ENCODE results near the gene CLEC18B.
"Not testable (repeated sequence)": the region's sequence is repeated elsewhere in the genome, so short reads cannot be mapped to it uniquely, and the experiment has no call there.

Gene CLEC18B

DNA sequence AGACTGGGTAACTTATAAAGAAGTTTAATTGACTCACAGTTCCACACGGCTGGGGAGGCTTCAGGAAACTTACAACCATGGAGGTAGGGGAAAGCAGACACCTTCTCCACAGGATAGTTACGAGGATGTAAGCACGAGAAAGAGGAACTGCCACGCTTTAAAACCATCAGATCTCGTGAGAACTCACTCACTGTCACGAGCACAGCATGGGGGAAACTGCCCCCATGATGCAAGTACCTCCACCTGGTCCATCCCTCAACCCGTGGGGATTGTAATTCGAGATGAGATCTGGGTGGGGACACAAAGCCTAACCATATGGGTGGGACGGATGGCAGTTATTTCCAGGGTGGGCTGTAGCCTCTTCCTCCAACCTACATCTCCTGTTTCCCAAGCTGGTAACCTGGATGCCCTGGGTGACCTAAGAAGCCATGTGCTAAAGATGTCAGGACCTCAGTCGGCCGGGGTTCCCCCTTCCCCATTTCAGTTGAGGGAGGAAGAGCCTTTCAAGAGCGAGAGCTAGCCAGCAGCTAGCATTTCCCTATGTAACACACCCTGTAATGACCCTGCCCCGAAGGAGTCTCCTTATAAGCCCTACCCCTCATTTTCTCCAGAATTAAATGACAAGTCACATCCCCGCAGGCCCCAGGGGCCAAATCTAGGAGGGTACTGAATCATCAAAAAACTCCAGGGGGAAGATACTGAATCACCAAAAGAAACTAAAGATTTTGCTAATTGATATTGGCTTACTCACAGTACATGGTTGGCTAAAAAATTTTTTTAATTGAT, 16.9 kb downstream of the CLEC18B start:
- not testable (repeated sequence) for DNase-seq

DNA sequence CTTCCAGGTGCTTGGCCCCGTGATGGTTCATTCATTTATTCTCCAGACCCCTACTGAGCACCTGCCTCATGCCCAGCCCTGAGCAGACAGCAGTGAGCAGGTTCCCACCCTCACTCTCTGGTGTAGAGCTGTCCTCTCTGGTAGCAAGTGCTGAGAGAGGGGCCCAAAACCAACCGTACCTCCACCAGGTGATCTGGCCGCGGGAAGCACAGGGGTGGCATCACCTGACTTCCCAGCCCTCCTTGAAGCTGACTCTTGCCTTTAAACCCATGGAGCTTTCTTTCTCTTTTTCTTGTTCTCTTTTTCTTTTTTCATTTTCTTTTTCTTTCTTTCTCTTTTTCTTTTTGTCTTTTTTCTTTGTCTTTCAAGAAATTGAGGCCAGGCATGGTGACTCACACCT, 21.0 kb downstream of the CLEC18B start:
- DNase-seq = not testable (repeated sequence)

DNA sequence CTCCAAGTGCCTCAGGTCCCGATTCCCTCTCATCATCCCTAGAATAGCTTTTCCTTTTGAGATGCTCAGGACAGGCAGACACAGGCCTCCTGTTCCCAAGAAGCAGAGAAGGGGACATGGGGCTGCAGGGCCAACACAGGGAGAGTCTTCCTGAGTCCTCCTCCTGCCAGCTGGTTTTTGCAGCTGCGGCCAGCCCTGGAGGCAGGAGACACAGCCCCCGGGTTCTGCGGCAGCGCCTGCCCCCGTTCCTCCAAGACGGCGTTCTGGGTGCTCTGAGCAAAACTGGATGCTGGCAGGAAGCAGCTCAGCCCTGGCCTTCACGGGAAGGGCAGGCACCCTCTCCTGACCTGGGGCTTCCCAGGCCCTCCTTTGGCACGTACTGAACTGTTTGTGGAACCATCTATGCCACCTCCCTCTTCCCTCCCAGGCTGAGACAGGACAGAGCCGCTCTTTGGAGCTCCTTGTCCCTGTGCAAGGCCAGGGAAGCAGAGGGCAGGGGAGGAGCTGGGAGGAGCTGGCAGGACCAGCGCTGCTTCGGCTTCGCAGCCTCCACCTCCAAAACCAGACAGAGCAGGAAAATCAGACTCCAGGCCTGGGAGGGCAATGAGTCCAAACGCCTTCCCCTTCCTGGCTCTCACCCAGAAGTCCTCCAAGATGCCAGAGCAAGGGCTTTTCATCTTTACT, 22.9 kb downstream of the CLEC18B start:
- DNase-seq = not testable (repeated sequence)

DNA sequence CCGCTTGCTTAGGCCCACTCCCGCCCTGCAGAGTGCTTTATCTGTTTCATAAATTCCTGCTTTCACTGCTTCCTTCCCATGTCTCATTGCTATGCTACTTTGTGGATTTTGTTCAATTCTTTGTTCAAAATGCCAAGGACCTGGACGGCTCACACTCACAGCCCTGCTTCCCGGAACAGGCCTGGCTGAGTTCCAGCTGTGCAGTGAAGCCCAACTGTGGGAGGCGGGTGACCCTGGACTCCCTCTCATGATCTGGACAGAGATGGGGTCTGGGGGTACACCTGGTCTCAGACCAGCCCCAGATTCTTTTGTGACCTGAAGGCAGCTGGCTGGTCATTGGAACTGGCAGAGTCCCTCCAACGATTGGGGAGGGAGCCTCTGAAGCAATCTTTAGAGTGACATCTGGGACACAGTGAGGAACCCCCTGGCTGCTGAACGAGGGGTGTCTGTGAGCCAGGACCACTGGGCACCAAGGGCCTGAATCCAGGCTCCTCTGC, 24.7 kb downstream of the CLEC18B start:
- DNase-seq = not testable (repeated sequence)

DNA sequence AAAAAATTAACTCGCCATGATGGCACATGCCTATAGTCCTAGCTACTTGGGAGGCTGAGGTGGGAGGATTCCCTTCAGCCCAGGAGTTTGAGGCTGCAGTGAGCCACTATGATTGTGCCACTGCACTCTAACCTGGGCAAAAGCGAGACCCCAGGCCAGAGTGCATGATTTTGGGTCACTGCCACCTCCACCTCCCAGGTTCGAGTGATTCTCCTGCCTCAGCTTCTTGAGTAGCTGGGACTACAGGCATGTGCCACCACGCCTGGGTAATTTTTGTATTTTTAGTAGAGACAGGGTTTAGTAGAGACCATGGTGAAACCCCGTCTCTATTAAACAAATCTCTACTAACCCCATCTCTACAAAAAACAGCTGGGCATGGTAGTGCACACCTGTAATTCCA, 26.7 kb downstream of the CLEC18B start:
- not testable (repeated sequence) for DNase-seq

DNA sequence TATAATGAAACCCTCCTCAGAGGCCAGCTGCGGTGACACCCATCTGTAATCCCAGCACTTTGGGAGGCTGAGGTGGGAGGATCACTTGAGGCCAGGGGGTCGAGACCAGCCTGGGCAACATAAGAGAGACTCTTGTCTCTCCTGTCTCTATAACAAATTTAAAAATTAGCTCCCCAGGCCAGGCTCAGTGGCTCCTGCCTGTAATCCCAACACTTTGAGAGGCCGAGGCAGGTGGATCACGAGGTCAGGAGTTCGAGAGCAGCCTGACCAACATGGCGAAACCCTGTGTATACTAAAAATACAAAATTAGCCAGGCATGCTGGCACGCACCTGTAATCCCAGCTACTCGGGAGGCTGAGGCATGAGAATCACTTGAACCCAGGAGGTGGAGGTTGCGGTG, 27.1 kb downstream of the CLEC18B start:
- DNase-seq = not testable (repeated sequence)

DNA sequence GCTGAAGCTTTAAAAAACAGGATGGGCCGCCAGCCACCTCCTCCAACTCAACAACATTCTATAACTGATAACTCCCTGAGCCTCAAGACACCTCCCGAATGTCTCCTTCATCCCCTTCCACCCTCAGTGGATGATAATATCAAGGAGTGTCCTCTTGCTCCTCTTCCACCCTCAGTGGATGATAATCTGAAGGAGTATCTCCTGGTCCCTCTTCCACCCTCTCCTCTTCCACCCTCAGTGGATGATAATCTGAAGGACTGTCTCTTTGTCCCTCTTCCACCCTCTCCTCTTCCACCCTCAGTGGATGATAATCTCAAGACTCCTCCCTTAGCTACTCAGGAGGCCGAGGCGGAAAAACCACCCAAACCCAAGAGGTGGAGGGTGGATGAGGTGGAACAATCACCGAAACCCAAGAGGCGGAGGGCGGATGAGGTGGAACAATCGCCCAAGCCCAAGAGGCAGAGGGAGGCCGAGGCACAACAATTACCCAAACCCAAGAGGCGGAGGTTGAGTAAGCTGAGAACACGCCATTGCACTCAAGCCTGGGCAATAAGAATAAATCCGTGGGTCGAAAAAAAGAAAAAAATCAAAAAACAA, 29.7 kb downstream of the CLEC18B start:
- not testable (repeated sequence) for DNase-seq

DNA sequence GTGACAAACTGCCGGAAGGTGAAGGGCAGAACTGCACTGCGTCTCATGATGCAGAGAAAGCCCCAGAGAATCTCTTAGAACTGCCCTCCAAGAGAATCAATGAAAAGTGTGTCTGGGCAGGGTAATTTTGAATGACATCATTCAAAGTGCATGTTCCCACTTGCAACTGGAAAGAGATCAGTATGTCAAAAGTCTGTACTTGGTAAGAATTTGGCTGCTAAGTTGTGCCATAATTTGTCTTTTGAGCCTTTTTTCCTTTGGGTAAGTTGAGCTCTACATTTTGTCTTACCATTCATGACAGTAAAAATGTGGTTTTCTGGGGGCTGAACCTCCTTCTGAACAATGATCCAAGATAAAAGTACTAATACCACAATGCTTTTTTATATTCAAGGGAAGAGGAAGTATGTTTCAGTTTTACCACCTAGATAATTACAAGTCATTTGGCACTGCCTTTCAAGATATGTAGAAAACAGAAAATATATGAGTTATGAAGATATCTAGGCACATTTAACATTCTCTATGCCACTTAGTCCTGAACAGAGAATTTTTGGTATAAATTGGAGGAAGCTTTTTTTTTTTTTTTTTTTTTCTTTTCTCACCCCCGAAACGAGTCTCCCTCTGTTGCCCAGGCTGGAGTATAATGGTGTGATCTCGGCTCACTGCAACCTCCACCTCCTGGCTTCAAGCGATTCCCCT, 38.8 kb downstream of the CLEC18B start:
- not testable (repeated sequence) for DNase-seq

DNA sequence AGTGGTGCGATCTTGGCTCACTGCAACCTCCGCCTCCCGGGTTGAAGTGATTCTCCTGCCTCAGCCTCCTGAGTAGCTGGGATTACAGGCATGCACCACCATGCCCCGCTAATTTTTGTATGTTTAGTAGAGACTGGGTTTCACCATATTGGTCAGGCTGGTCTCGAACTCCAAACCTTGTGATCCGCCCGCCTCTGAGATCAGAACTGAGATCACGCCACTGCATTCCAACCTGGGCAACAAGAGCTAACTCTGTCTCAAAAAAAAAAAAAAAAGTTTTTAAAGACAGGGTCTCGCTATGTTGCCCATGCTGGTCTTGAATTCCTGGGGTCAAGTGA, 47.5 kb downstream of the CLEC18B start:
- not testable (repeated sequence) for DNase-seq

DNA sequence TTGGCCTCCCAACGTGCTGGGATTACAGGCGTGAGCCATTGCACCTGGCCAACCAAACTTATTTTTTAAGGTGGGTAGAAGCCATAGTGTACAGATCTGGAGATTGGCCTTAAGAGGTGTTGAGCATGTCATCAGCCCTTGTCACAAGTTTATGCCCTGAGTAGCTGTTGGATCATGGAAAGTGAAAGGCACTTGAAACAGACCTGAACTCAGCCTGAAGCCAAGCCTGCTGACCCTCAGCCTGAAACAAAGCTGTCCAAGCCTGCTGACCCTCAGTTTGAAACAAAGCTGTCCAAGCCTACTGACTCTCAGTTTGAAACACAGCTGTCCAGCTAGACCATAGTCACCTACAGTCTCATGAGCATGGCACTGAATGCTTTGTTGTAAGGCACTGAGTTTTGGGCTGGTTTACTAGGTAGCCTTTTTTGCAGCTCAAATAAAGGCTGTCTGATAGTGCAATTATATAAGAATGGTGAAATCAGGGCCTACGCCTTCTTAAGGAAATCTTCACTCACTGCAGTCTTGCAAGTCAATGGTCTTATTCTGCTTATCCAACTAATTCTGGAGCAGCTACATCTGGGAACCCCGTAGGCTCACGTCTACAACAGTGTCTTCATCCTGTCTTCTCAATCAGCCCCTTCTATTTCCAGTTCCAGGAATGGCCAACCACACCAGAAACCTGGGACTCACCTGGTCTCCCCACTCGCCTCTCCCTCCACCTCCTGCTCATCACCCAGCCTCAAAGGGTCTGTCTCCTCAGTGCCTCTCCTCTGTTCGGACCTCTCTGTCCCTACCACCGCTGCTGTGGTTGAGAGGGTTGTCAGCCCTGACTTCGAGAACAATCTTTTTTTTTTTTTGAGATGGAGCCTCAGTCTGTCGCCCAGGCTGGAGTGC, 48.1 kb downstream of the CLEC18B start:
- no peak for DNase-seq

DNA sequence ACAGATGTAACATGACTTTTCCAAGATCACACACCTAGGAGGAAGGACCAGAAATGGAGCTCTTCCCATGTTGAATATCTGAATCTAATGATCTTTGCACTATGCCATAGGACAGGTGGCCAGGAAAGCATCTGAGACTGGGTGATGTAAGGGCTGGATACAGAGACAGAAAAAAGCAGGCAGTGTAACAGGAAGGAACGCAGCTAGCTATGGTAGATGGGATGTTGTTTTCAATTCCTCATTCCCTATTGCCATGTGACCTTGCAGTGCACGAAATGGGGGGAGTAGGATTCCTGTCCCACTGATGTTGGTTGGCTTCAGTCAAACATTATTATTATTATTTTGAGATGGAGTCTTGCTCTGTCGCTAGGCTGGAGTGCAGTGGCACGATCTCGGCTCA, 48.9 kb downstream of the CLEC18B start:
- no peak for DNase-seq

DNA sequence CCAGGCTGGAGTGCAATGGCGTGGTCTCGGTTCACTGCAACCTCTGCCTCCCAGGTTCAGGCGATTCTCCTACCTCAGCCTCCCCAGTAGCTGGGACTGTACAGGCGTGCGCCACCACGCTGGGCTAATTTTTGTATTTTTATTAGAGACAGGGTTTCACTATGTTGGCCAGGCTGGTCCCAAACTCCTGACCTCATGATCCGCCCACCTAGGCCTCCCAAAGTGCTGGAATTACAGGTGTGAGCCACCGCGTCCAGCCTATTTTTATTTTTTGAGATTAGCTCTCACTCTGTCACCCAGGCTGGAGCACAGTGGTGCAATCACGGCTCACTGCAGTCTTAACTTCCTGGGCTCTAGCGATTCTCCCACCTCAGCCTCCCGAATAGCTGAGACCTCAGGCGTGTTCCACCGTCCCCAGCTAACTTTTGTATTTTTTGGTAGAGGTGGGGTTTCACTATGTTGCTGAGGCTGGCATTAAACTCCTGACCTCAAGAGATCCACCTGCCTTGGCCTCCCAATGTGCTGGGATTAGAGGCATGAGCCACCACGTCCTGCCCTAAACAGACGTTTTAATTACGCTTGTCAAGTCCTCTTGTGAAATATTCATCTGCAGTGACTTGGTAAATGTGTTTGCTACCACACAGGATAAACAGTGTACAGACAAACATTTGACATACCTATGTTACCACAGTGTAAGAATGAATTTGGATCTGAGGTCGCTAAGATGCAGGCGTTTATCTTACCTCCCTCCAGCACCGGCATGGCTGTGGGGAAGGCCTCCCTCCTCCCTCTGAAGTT, 50.7 kb downstream of the CLEC18B start:
- DNase-seq = not testable (repeated sequence)

DNA sequence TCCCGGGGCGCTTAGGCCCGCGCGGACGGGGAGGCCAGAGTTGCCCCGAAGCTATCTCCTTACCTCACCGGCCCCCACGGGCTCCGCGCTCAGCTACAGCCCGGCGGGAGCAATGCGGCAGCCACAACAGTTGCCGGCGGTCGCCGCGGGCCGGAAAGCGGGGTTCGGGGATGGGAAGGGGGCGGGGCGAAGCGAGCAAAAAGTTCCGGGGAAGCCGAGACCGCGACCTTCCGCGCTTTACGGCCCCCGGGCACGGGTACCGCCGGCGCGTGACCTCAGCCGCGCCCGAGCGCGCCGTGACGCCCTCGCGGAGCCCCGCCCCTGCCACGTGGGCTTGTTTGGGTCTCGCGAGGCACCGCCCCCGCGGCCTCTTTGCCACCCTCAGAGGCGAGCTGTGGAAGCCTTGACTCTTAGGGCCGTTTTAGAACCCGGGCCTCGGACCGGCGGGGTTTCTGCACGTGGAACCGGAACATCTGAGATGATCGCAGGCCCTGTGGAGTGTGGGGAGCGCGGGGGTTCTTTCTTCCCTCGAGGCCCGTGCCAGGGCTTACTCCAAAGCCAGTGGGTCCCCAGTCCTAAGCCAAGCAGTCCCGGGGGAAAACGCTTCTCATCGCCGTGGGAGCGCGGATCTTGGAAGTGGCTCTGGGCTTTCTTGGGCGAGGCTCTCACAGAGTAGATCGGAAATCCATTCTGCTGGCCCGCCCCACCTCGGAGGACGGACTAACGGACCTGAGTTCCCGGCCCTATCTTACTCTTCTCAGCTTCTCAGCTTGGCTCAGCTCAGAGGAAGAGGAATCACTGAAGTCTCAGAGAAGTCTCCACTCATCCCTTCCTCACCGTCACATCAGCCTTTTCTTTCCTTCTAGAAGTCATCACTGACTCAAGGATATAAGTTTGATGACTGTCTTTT, 53.0 kb downstream of the CLEC18B start:
- DNase-seq = peak; percentile 96 to 100

DNA sequence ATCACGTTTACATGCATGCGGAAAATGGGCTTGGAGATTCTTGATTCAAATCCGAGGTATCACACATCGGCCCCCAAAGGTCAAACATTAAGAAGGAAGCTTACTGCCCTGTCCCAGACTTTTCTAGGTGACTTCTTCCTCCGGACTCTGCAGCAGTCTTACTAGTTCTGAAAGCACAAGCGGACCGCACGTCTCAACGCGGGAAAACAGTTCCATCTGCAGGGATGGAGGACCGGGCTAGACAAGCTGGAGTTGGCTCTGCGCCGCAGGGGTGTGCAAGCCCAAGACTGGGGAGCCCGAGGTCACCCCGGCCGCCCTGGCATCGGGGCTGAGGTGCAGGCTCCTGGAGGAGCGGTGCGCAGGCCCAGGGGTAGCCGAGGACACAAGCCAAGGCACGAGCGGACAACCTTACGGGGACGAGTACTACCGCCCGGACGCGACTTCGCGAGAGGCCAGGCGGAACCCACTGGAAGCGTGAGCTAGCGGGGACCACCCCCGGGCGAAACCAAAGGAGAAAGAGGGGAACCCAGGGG, 53.7 kb downstream of the CLEC18B start:
- DNase-seq = peak in 1 of 2 donors; percentile 35

DNA sequence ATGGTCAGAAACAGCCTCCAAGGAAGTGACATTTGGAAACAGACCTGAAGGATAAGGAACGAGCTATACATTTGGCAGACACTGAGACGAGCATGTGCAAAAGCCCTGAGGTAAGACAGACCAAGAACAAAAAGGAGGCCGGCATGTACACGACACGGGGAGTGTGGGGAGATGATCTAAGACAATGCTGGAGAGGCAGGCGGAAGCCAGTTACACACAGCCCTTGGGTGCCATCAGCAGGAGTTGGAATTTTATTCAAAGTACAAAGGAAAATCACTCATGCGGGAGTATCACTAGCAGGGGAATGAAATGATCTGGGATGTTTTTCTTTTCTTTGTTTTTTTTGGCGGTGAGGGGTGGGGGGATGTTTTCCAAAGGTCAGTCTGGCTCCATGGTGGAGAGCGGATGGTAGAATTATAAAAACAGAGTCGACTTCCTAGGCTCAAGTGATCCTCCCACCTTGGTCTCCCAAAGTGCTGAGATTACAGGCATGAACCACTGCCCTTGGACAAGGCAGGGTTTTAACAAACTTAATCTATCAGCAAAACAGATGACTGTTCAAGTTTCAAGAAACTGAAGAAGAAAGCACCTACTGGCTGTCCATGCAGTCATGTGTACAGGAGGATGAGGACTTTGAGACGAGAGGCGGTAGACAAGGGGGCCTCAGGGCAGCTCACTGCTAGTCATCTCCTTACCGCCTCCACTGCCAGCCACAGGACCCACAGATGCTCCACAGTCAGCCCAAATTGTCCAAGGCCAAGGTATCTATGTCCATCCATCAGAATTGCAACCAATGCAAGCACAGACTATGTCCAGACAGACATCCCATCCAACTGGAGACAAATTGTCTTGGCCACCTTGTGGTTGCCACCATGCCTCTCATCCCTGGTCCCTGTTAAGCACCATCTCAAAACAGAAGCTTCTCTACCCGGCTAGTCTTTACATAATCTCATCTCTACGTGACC, 59.4 kb downstream of the CLEC18B start:
- not testable (repeated sequence) for DNase-seq

Measured in CD4-positive, alpha-beta T cell treated with Interleukin-4 for 1 hour (primary cell).